ENCODE data around the gene MANSC1.
"Not testable (repeated sequence)": the region's sequence is repeated elsewhere in the genome, so short reads cannot be mapped to it uniquely, and the experiment has no call there.

MANSC1 gene

DNA sequence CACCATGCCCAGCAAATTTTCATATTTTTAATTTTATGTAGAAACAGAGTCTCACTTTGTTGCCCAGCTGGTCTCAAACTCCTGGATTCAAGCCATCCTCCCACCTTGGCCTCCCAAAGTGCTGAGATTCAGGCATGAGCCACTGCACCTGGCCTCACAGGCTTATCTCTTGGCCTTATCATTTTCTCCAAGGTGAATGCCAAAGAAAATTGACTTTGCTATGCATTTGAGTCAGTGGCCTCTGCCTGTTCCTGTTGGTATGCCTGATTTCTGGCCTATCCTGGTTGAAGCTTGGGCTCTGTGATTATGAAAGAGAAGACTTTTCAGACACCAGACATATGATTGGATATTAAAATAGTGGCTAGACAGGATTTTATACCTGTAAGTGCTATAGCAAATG is 34.2 kb downstream of the MANSC1 start:
- Histone ChIP-seq H3K4me1 (ENCODE audit: control insufficient read depth, insufficient read depth, low read length) (peaks cover 9% of the 10 kb centered on the region), H3K4me3 (ENCODE audit: low read depth, low read length) (no peak overlapping the region), H3K9me3 (ENCODE audit: control insufficient read depth, insufficient read depth, low read depth, low read length) (no peaks in the 10 kb centered on the region), H3K36me3 (ENCODE audit: control insufficient read depth in 2 of 2, insufficient read depth in 1 of 2, low read length in 2 of 2) (no peaks in the 10 kb centered on the region), H3K27ac (ENCODE audit: extremely low read depth, low read depth, low read length) (no peak overlapping the region)
- ChIA-PET CTCF (interaction anchor here (0.6 to 0.7 kb wide), 2 partner anchors 12 to 277 kb away, joined by 3 to 4 read pairs; no protein-coding TSS in a partner anchor), POLR2A (no interaction called here)
- TF ChIP-seq, protein P1, sequence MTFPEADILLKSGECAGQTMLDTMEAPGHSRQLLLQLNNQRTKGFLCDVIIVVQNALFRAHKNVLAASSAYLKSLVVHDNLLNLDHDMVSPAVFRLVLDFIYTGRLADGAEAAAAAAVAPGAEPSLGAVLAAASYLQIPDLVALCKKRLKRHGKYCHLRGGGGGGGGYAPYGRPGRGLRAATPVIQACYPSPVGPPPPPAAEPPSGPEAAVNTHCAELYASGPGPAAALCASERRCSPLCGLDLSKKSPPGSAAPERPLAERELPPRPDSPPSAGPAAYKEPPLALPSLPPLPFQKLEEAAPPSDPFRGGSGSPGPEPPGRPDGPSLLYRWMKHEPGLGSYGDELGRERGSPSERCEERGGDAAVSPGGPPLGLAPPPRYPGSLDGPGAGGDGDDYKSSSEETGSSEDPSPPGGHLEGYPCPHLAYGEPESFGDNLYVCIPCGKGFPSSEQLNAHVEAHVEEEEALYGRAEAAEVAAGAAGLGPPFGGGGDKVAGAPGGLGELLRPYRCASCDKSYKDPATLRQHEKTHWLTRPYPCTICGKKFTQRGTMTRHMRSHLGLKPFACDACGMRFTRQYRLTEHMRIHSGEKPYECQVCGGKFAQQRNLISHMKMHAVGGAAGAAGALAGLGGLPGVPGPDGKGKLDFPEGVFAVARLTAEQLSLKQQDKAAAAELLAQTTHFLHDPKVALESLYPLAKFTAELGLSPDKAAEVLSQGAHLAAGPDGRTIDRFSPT (tag by site-specific recombination; IDR thresholded peaks at IDR 0.05), result no peak
- TF ChIP-seq ZNF473 (tag by site-specific recombination; IDR thresholded peaks at IDR 0.05), result no peak
- no peak for TF ChIP-seq PBX3 (CRISPR knock-in tag; IDR thresholded peaks at IDR 0.05)
- TF ChIP-seq, protein P2, sequence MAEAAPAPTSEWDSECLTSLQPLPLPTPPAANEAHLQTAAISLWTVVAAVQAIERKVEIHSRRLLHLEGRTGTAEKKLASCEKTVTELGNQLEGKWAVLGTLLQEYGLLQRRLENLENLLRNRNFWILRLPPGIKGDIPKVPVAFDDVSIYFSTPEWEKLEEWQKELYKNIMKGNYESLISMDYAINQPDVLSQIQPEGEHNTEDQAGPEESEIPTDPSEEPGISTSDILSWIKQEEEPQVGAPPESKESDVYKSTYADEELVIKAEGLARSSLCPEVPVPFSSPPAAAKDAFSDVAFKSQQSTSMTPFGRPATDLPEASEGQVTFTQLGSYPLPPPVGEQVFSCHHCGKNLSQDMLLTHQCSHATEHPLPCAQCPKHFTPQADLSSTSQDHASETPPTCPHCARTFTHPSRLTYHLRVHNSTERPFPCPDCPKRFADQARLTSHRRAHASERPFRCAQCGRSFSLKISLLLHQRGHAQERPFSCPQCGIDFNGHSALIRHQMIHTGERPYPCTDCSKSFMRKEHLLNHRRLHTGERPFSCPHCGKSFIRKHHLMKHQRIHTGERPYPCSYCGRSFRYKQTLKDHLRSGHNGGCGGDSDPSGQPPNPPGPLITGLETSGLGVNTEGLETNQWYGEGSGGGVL (tag by site-specific recombination; IDR thresholded peaks at IDR 0.05), result no peak
- no peak for TF ChIP-seq ZBTB7A (tag by site-specific recombination; IDR thresholded peaks at IDR 0.05; ENCODE audit: low read depth)

DNA sequence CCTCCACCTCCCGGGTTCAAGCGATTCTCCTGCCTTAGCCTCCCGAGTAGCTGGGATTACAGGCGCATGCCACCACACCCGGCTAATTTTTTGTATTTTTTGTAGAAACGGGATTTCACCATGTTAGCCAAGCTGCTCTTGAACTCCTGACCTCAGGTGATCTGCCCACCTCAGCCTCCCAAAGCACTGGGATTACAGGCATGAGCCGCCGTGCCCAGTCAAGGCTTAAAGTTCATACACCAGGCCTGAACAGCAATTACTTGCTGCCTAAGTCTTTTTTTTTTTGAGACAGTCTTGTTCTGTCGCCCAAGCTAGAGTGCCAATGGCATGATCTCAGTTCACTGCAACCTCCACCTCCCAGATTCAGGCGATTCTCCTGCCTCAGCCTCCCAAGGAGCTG is 39.3 kb downstream of the MANSC1 start:
- H3K9me3 ChIP-seq (ENCODE audit: control insufficient read depth, insufficient read depth, low read depth, low read length); H3K27ac ChIP-seq (ENCODE audit: extremely low read depth, low read depth, low read length); H3K36me3 ChIP-seq (ENCODE audit: control insufficient read depth in 2 of 2, insufficient read depth in 1 of 2, low read length in 2 of 2); H3K4me3 ChIP-seq (ENCODE audit: low read depth, low read length); H3K4me1 ChIP-seq (ENCODE audit: control insufficient read depth, insufficient read depth, low read length); CTCF ChIA-PET: not testable (repeated sequence)
- POLR2A ChIA-PET, result interaction anchor here (0.7 kb wide), 1 partner anchor 788 kb away, joined by 3 read pairs; no protein-coding TSS in a partner anchor

- ChIA-PET CTCF (no interaction called here), POLR2A (no interaction called here)
- Histone ChIP-seq H3K27ac (ENCODE audit: extremely low read depth, low read depth, low read length) (no peak overlapping the region), H3K4me1 (ENCODE audit: control insufficient read depth, insufficient read depth, low read length) (no peaks in the 10 kb centered on the region), H3K36me3 (ENCODE audit: control insufficient read depth in 2 of 2, insufficient read depth in 1 of 2, low read length in 2 of 2) (no peaks in the 10 kb centered on the region), H3K9me3 (ENCODE audit: control insufficient read depth, insufficient read depth, low read depth, low read length) (no peaks in the 10 kb centered on the region), H3K4me3 (ENCODE audit: low read depth, low read length) (no peak overlapping the region)
- no peak for TF ChIP-seq ZNF391 (tag by site-specific recombination; IDR thresholded peaks at IDR 0.05; ENCODE audit: borderline replicate concordance, low read depth)
- 0 out of 2 replicates have a peak, but pooled peaks have one; percentile 38 for TF ChIP-seq PRDM1 (tag by site-specific recombination; IDR thresholded peaks at IDR 0.05)
- TF ChIP-seq, protein P3, sequence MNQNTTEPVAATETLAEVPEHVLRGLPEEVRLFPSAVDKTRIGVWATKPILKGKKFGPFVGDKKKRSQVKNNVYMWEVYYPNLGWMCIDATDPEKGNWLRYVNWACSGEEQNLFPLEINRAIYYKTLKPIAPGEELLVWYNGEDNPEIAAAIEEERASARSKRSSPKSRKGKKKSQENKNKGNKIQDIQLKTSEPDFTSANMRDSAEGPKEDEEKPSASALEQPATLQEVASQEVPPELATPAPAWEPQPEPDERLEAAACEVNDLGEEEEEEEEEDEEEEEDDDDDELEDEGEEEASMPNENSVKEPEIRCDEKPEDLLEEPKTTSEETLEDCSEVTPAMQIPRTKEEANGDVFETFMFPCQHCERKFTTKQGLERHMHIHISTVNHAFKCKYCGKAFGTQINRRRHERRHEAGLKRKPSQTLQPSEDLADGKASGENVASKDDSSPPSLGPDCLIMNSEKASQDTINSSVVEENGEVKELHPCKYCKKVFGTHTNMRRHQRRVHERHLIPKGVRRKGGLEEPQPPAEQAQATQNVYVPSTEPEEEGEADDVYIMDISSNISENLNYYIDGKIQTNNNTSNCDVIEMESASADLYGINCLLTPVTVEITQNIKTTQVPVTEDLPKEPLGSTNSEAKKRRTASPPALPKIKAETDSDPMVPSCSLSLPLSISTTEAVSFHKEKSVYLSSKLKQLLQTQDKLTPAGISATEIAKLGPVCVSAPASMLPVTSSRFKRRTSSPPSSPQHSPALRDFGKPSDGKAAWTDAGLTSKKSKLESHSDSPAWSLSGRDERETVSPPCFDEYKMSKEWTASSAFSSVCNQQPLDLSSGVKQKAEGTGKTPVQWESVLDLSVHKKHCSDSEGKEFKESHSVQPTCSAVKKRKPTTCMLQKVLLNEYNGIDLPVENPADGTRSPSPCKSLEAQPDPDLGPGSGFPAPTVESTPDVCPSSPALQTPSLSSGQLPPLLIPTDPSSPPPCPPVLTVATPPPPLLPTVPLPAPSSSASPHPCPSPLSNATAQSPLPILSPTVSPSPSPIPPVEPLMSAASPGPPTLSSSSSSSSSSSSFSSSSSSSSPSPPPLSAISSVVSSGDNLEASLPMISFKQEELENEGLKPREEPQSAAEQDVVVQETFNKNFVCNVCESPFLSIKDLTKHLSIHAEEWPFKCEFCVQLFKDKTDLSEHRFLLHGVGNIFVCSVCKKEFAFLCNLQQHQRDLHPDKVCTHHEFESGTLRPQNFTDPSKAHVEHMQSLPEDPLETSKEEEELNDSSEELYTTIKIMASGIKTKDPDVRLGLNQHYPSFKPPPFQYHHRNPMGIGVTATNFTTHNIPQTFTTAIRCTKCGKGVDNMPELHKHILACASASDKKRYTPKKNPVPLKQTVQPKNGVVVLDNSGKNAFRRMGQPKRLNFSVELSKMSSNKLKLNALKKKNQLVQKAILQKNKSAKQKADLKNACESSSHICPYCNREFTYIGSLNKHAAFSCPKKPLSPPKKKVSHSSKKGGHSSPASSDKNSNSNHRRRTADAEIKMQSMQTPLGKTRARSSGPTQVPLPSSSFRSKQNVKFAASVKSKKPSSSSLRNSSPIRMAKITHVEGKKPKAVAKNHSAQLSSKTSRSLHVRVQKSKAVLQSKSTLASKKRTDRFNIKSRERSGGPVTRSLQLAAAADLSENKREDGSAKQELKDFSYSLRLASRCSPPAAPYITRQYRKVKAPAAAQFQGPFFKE (tag by site-specific recombination; IDR thresholded peaks at IDR 0.05; ENCODE audit: borderline replicate concordance), result no peak
These were observed 44.3 kb downstream of the MANSC1 start for GRCh38 chr12:12305568-12306300.

Measured in HEK293 (cell line).